Measurements from ENCODE around the gene SETSIP.

The SETSIP gene

GRCh38 chr1:92087542-92087941, 12.3 kb upstream of the SETSIP start (continued):
- TF ChIP-seq ZSCAN5A (tag by site-specific recombination; IDR thresholded peaks at IDR 0.05) (no peak), ZNF280D (tag by site-specific recombination; IDR thresholded peaks at IDR 0.05) (no peak), ZNF548 (tag by site-specific recombination; IDR thresholded peaks at IDR 0.05) (no peak), HOXD13 (CRISPR knock-in tag; IDR thresholded peaks at IDR 0.05; ENCODE audit: borderline replicate concordance) (no peak), SP2 (tag by site-specific recombination; IDR thresholded peaks at IDR 0.05) (no peak), ZNF544 (tag by site-specific recombination; IDR thresholded peaks at IDR 0.05) (no peak), SP3 (tag by site-specific recombination; IDR thresholded peaks at IDR 0.05) (no peak), SETDB1 (IDR thresholded peaks at IDR 0.05; ENCODE audit: insufficient read length, low read length) (no peak), ATF2 (tag by site-specific recombination; IDR thresholded peaks at IDR 0.05; ENCODE audit: low read depth) (peak; percentile 75), ZFP37 (tag by site-specific recombination; IDR thresholded peaks at IDR 0.05) (no peak), GLI2 (tag by site-specific recombination; IDR thresholded peaks at IDR 0.05; ENCODE audit: borderline replicate concordance, low read depth) (peak; percentile 53; the same call in 1 of the 2 replicates), ZBTB48 (tag by site-specific recombination; IDR thresholded peaks at IDR 0.05) (no peak), ZNF274 (IDR thresholded peaks at IDR 0.05; ENCODE audit: low read length) (no peak), ZNF274 (tag by site-specific recombination; IDR thresholded peaks at IDR 0.05; ENCODE audit: borderline replicate concordance) (no peak), IKZF3 (tag by site-specific recombination; IDR thresholded peaks at IDR 0.05) (peak; percentile 97), ZNF777 (tag by site-specific recombination; IDR thresholded peaks at IDR 0.05; ENCODE audit: borderline replicate concordance) (no peak), ZFP41 (tag by site-specific recombination; IDR thresholded peaks at IDR 0.05; ENCODE audit: borderline replicate concordance) (no peak), KLF16 (tag by site-specific recombination; IDR thresholded peaks at IDR 0.05) (0 out of 2 replicates have a peak, but pooled peaks have one; percentile 36), ZNF670 (tag by site-specific recombination; IDR thresholded peaks at IDR 0.05; ENCODE audit: low read depth) (no peak), KLF8 (tag by site-specific recombination; IDR thresholded peaks at IDR 0.05) (peak; percentile 33; the same call in 1 of the 2 replicates), GFI1B (tag by site-specific recombination; IDR thresholded peaks at IDR 0.05) (0 out of 2 replicates have a peak, but pooled peaks have one; percentile 28), ZNF19 (tag by site-specific recombination; IDR thresholded peaks at IDR 0.05; ENCODE audit: low read depth) (no peak), ZBTB1 (tag by site-specific recombination; IDR thresholded peaks at IDR 0.05) (no peak), ZNF785 (tag by site-specific recombination; IDR thresholded peaks at IDR 0.05) (no peak), ZNF133 (tag by site-specific recombination; IDR thresholded peaks at IDR 0.05) (no peak), ZNF398 (tag by site-specific recombination; IDR thresholded peaks at IDR 0.05) (peak; percentile 53), ZNF24 (tag by site-specific recombination; IDR thresholded peaks at IDR 0.05) (peak; percentile 92), BCL11A (tag by site-specific recombination; IDR thresholded peaks at IDR 0.05; ENCODE audit: low read depth) (peak; percentile 51; the same call in 1 of the 2 replicates), TSHZ1 (tag by site-specific recombination; IDR thresholded peaks at IDR 0.05; ENCODE audit: borderline replicate concordance) (peak; percentile 79; the same call in 1 of the 2 replicates), ZNF391 (tag by site-specific recombination; IDR thresholded peaks at IDR 0.05; ENCODE audit: borderline replicate concordance, low read depth) (no peak), SP7 (tag by site-specific recombination; IDR thresholded peaks at IDR 0.05) (peak; percentile 66)
